ENCODE results near the gene TANK. TPM values are rescaled to one million over a fixed set of nuclear protein-coding genes. Genes with fewer than 3 reads are reported as not detected.

Gene TANK
- total and polyA plus RNA-seq, 2 experiments from 2014 or later, result 27.7 to 35.4 TPM

- no peak overlapping the region for H3K27ac Mint-ChIP-seq
- H3K27me3 Mint-ChIP-seq (ENCODE audit: insufficient read depth, low read depth, poor library complexity), result no peaks in the 10 kb centered on the region
- no peaks in the 10 kb centered on the region; the same call in 2 of the 3 replicates for H3K36me3 Mint-ChIP-seq (ENCODE audit: low read depth)
- H3K27me3 ChIP-seq (ENCODE audit: insufficient read depth), result no peaks in the 10 kb centered on the region
- H3K9me2 ChIP-seq (ENCODE audit: insufficient read depth), result no peaks in the 10 kb centered on the region
- no peaks in the 10 kb centered on the region for H3K36me3 ChIP-seq (ENCODE audit: insufficient read depth)
- H3K4me1 Mint-ChIP-seq, result peaks cover 23% of the 10 kb centered on the region
- H3K79me2 ChIP-seq (replicated peaks; ENCODE audit: insufficient read depth), result no peaks in the 10 kb centered on the region
- TF ChIP-seq NANOG (IDR thresholded peaks at IDR 0.05; ENCODE audit: borderline replicate concordance), result no peak
- TF ChIP-seq EZH2phosphoT487 (IDR thresholded peaks at IDR 0.05; ENCODE audit: unreplicated experiment), result no peak
- no peak for TF ChIP-seq ZNF462 (CRISPR knock-in tag; IDR thresholded peaks at IDR 0.05)
- no peak for TF ChIP-seq ZNF114 (CRISPR knock-in tag; IDR thresholded peaks at IDR 0.05)
- TF ChIP-seq EZH2 (IDR thresholded peaks at IDR 0.05; ENCODE audit: low read depth, unreplicated experiment), result no peak
- no peak for TF ChIP-seq ETS1 (IDR thresholded peaks at IDR 0.05)
- TF ChIP-seq CTCF (conservative IDR thresholded peaks at IDR 0.05; ENCODE audit: low read depth in 2 of 2), result no peak
- TF ChIP-seq POLR2AphosphoS5 (IDR thresholded peaks at IDR 0.05; ENCODE audit: low read depth), result no peak
- TF ChIP-seq CREB1 (CRISPR knock-in tag; IDR thresholded peaks at IDR 0.05; ENCODE audit: low read depth), result no peak
- no peak for TF ChIP-seq JUNB (IDR thresholded peaks at IDR 0.05; ENCODE audit: unreplicated experiment)
- TF ChIP-seq STAT1 (IDR thresholded peaks at IDR 0.05; ENCODE audit: unreplicated experiment), result no peak
- TF ChIP-seq REST (IDR thresholded peaks at IDR 0.05; ENCODE audit: unreplicated experiment), result no peak
- TF ChIP-seq ZNF331 (CRISPR knock-in tag; IDR thresholded peaks at IDR 0.05; ENCODE audit: low read depth), result no peak
- no peak overlapping the region for H3K4me3 Mint-ChIP-seq
- H3K4me2 ChIP-seq, result no peak overlapping the region
- H4K20me1 ChIP-seq (replicated peaks; ENCODE audit: insufficient read depth), result no peaks in the 10 kb centered on the region
- no peak overlapping the region for H3K4me3 ChIP-seq
- peak overlapping the region; percentile 45 for H2AFZ ChIP-seq
- H3K27ac ChIP-seq (ENCODE audit: low read depth), result no peak overlapping the region
- DNase-seq (ENCODE audit: low spot score) (peak; percentile 38), ATAC-seq (peak; percentile 87)
- no peaks in the 10 kb centered on the region for H3F3A ChIP-seq (replicated peaks; ENCODE audit: low read depth)
- peaks cover 11% of the 10 kb centered on the region for H3K4me1 ChIP-seq (ENCODE audit: insufficient read depth)
- no peaks in the 10 kb centered on the region; the same call in 2 of the 3 replicates for H3K9me3 Mint-ChIP-seq
These were observed 25.4 kb upstream of the TANK start for GRCh38 chr2:161134547-161135518.
